Upper lobe of left lung (tissue), 4 donors: ENCODE measurements around the gene GLI3.

Source experiments
- CTCF ChIP-seq, 6 experiments: fragments of 450-650 bp in 4 of 6; fragments of 200-600 bp in 2 of 6; sonication (generic) in 2 of 6; IDR thresholded peaks; one replicate each; pipeline ENCODE4 v1.5.1; 2016 to 2019; ENCODE audit warnings: antibody characterized with exemption in 6 of 6
- EP300 ChIP-seq, 4 donors: sonication (generic); formaldehyde crosslinking; IDR thresholded peaks; one replicate each; pipeline ENCODE4 v1.5.1; 2017; ENCODE audit warnings: antibody characterized with exemption in 4 of 4, control low read depth in 2 of 4
- POLR2A ChIP-seq, 4 donors: fragments of 450-650 bp; IDR thresholded peaks; one replicate each; pipeline ENCODE4 v1.5.1; 2016 to 2017; ENCODE audit warnings: antibody characterized with exemption in 4 of 4, mild to moderate bottlenecking in 2 of 4
- POLR2AphosphoS5 ChIP-seq, 2 donors: sonication (generic); formaldehyde crosslinking; IDR thresholded peaks; one replicate each; pipeline ENCODE4 v1.5.1; 2017; ENCODE audit warnings: antibody characterized with exemption in 2 of 2

- TF ChIP-seq POLR2A (IDR thresholded peaks at IDR 0.05) = no peak
- no peak for TF ChIP-seq CTCF (IDR thresholded peaks at IDR 0.05)
- TF ChIP-seq EP300 (IDR thresholded peaks at IDR 0.05) = no peak
- TF ChIP-seq POLR2AphosphoS5 (IDR thresholded peaks at IDR 0.05) = no peak
Observed at GRCh38 chr7:42133321-42133720, 103.7 kb downstream of the GLI3 start.
